Panc1 (cell line): ENCODE results near the gene TFG. TPM values are rescaled to one million over a fixed set of nuclear protein-coding genes. Genes with fewer than 3 reads are reported as not detected.

ENCODE experiments used
- ATAC-seq: fragments of 200-7000 bp; cut with Tn5 transposase; 2 replicates; pipeline ENCODE4 v1.9.1; 2020; ENCODE audit warnings: mild to moderate bottlenecking, moderate library complexity
- BruUV-seq: library from RNA; stranded (reverse); fragments of 400-500 nt; replicated peaks from 2 replicates; lab custom pipeline; 2021; lab: Mats Ljungman, UMichigan
- CTCF ChIA-PET: fragments of 300-600 bp; sonication (Branson Sonifier 250); formaldehyde crosslinking; loops from one replicate; lab custom pipeline; 2022; ENCODE audit warnings: antibody characterized with exemption; lab: Charles Lee
- POLR2A ChIA-PET: fragments of 300-600 bp; sonication (Branson Sonifier 250); formaldehyde crosslinking; loops from one replicate; lab custom pipeline; 2022; ENCODE audit warnings: antibody characterized with exemption; lab: Charles Lee
- DNase-seq: peaks from one replicate; pipeline ENCODE4 v3.0.0-alpha.2; 2010; ENCODE audit warnings: low read depth, low spot score
- H3K27ac ChIP-seq: 2 replicates; pipeline ENCODE4 v1.5.1; 2011; ENCODE audit warnings: mild to moderate bottlenecking, low read length, inconsistent platforms
- H3K27me3 ChIP-seq: fragments of 200-500 bp; sonication (Bioruptor generic); 2 replicates; pipeline ENCODE4 v1.6.0; 2014; ENCODE audit warnings: low read length, inconsistent platforms; ENCODE audit not compliant: control insufficient read depth, insufficient read depth
- H3K36me3 ChIP-seq: fragments of 200-500 bp; sonication (Bioruptor generic); 2 replicates; pipeline ENCODE4 v1.5.1; 2014; ENCODE audit warnings: inconsistent platforms, mild to moderate bottlenecking, low read length, moderate library complexity; ENCODE audit not compliant: control insufficient read depth, insufficient read depth
- H3K4me1 ChIP-seq: 2 replicates; pipeline ENCODE4 v1.5.1; 2011; ENCODE audit warnings: inconsistent platforms, mild to moderate bottlenecking, low read length, moderate library complexity; ENCODE audit not compliant: control insufficient read depth, insufficient read depth
- H3K4me3 ChIP-seq, 2 experiments: 2 replicates each; pipeline ENCODE4 v1.5.1; 2011 to 2012; ENCODE audit warnings: low read depth in 2 of 2, low read length in 2 of 2, mild to moderate bottlenecking in 2 of 2, inconsistent platforms in 1 of 2, moderate library complexity in 1 of 2
- H3K9me3 ChIP-seq: fragments of 200-500 bp; sonication (Bioruptor generic); 2 replicates; pipeline ENCODE4 v1.5.1; 2014; ENCODE audit warnings: low read depth, mild to moderate bottlenecking, inconsistent platforms, low read length, moderate library complexity; ENCODE audit not compliant: control insufficient read depth, insufficient read depth
- POLR2AphosphoS5 ChIP-seq: IDR thresholded peaks from 2 replicates; pipeline ENCODE4 v1.6.1; 2012; ENCODE audit warnings: mild to moderate bottlenecking, low read depth, low read length, moderate library complexity
- SIN3A ChIP-seq: IDR thresholded peaks from 2 replicates; pipeline ENCODE4 v1.6.1; 2012; ENCODE audit warnings: low read depth, mild to moderate bottlenecking, low read length, moderate library complexity, borderline replicate concordance; ENCODE audit not compliant: insufficient read depth
- TCF7L2 ChIP-seq: IDR thresholded peaks from 2 replicates; pipeline ENCODE4 v1.6.1; 2011; ENCODE audit warnings: mild to moderate bottlenecking, low read depth, low read length, inconsistent platforms
- in situ Hi-C: cut with HindIII; loops from 2 replicates; pipeline ENCODE4 v1.10.0; 2016; ENCODE audit warnings: low sequenced_read_pairs, low pct_unique_long_range_greater_than_20kb
- intact Hi-C: fragments of 100-400 bp; cut with micrococcal nuclease; formaldehyde crosslinking; loops from one replicate; pipeline ENCODE4 v1.10.0; 2022; ENCODE audit not compliant: unreplicated experiment
- total RNA-seq: library from RNA; stranded (reverse); gene quantifications from one replicate; pipeline ENCODE4 v1.2.1, GENCODE V29; 2021; ENCODE audit not compliant: unreplicated experiment
- TF ChIP-seq, protein P1 (sequence below), 2 experiments: IDR thresholded peaks; 2 replicates each; pipeline ENCODE4 v1.6.1; 2011 to 2012; ENCODE audit warnings: low read depth in 2 of 2, control low read depth in 1 of 2, low read length in 1 of 2, mild to moderate bottlenecking in 1 of 2, moderate library complexity in 1 of 2; ENCODE audit not compliant: insufficient read depth in 1 of 2
- TF ChIP-seq, protein P2 (sequence below): fragments of 450-650 bp; IDR thresholded peaks from 2 replicates; pipeline ENCODE4 v1.5.1; 2017; ENCODE audit warnings: mild to moderate bottlenecking

The TFG gene
- total RNA-seq, 1 experiment from 2014 or later = 159 TPM

DNA sequence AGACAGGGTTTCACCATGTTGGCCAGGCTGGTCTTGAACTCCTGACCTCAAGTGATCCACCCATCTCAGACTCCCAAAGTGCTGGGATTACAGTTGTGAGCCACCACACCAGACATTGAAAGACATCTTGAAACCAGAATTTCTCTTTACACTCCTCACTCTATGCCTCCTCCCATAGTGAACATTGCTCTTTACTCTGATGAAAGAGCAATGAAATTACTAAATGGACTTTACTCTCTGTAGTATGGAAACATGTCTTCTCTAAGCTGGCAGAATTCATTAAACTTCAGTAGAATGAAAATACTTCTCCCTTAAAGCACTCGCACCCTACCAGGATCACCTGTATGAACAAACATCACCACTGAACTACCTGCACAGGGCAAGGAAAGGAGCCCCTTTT lies 27.8 kb upstream of the TFG start:
- POLR2A ChIA-PET = interaction anchor here (0.7 kb wide), 1 partner anchor 27 kb away, joined by 8 read pairs; no protein-coding TSS in a partner anchor
- BruUV-seq = no TSS peak
- H3K36me3 ChIP-seq = no peaks in the 10 kb centered on the region
- no peak overlapping the region for H3K27ac ChIP-seq
- TF ChIP-seq, protein P1, sequence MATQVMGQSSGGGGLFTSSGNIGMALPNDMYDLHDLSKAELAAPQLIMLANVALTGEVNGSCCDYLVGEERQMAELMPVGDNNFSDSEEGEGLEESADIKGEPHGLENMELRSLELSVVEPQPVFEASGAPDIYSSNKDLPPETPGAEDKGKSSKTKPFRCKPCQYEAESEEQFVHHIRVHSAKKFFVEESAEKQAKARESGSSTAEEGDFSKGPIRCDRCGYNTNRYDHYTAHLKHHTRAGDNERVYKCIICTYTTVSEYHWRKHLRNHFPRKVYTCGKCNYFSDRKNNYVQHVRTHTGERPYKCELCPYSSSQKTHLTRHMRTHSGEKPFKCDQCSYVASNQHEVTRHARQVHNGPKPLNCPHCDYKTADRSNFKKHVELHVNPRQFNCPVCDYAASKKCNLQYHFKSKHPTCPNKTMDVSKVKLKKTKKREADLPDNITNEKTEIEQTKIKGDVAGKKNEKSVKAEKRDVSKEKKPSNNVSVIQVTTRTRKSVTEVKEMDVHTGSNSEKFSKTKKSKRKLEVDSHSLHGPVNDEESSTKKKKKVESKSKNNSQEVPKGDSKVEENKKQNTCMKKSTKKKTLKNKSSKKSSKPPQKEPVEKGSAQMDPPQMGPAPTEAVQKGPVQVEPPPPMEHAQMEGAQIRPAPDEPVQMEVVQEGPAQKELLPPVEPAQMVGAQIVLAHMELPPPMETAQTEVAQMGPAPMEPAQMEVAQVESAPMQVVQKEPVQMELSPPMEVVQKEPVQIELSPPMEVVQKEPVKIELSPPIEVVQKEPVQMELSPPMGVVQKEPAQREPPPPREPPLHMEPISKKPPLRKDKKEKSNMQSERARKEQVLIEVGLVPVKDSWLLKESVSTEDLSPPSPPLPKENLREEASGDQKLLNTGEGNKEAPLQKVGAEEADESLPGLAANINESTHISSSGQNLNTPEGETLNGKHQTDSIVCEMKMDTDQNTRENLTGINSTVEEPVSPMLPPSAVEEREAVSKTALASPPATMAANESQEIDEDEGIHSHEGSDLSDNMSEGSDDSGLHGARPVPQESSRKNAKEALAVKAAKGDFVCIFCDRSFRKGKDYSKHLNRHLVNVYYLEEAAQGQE (IDR thresholded peaks at IDR 0.05; ENCODE audit: insufficient read depth in 1 of 2, low read depth in 2 of 2, low read length in 1 of 2) = no peak
- TF ChIP-seq TCF7L2 = no peak
- TF ChIP-seq, protein P2, sequence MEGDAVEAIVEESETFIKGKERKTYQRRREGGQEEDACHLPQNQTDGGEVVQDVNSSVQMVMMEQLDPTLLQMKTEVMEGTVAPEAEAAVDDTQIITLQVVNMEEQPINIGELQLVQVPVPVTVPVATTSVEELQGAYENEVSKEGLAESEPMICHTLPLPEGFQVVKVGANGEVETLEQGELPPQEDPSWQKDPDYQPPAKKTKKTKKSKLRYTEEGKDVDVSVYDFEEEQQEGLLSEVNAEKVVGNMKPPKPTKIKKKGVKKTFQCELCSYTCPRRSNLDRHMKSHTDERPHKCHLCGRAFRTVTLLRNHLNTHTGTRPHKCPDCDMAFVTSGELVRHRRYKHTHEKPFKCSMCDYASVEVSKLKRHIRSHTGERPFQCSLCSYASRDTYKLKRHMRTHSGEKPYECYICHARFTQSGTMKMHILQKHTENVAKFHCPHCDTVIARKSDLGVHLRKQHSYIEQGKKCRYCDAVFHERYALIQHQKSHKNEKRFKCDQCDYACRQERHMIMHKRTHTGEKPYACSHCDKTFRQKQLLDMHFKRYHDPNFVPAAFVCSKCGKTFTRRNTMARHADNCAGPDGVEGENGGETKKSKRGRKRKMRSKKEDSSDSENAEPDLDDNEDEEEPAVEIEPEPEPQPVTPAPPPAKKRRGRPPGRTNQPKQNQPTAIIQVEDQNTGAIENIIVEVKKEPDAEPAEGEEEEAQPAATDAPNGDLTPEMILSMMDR = no peak
- no peak for TF ChIP-seq POLR2AphosphoS5
- TF ChIP-seq SIN3A = no peak
- ATAC-seq (no peak), DNase-seq (no peak)
- intact Hi-C loops = no loop called here
- in situ Hi-C loops = no loop called here
- no peak overlapping the region for H3K4me3 ChIP-seq
- no peaks in the 10 kb centered on the region for H3K9me3 ChIP-seq
- H3K4me1 ChIP-seq = no peaks in the 10 kb centered on the region
- CTCF ChIA-PET = no interaction called here
- H3K27me3 ChIP-seq = no peaks in the 10 kb centered on the region

GRCh38 chr3:100682056-100682853 lies 27.0 kb upstream of the TFG start:
- Histone ChIP-seq H3K4me3 (no peak overlapping the region), H3K27ac (no peak overlapping the region), H3K36me3 (no peaks in the 10 kb centered on the region), H3K4me1 (no peaks in the 10 kb centered on the region), H3K27me3 (no peaks in the 10 kb centered on the region), H3K9me3 (no peaks in the 10 kb centered on the region)
- intact Hi-C loops (no loop called here), in situ Hi-C loops (no loop called here)
- TF ChIP-seq SIN3A (no peak), POLR2AphosphoS5 (no peak)
- TF ChIP-seq, protein P2 = no peak
- POLR2A ChIA-PET = no interaction called here
- BruUV-seq = no TSS peak
- CTCF ChIA-PET = no interaction called here
- DNase-seq (no peak), ATAC-seq (no peak)
